Activated T-helper 17 cell treated with anti-CD3 and anti-CD28 coated beads, Interleukin-2, amount 50 U/mL, for 72 hours (primary cell): ENCODE data around the gene VPS29. TPM values are rescaled to one million over a fixed set of nuclear protein-coding genes. Genes with fewer than 3 reads are reported as not detected.
"Not testable (repeated sequence)": the region's sequence is repeated elsewhere in the genome, so short reads cannot be mapped to it uniquely, and the experiment has no call there.

Source experiments
- ATAC-seq: fragments of 150-1000 bp; cut with Tn5 transposase; replicated peaks from 2 replicates; pipeline ENCODE4 v1.10.0; 2021; ENCODE audit warnings: mild to moderate bottlenecking, moderate library complexity
- H3K27ac Mint-ChIP-seq: one replicate; pipeline ENCODE4 v1.8.0; 2022; ENCODE audit warnings: mixed read lengths
- H3K27me3 Mint-ChIP-seq: one replicate; pipeline ENCODE4 v1.8.0; 2022; ENCODE audit warnings: mixed read lengths
- H3K36me3 Mint-ChIP-seq: one replicate; pipeline ENCODE4 v1.8.0; 2022; ENCODE audit warnings: low read depth, mild to moderate bottlenecking, mixed read lengths
- H3K4me1 Mint-ChIP-seq: one replicate; pipeline ENCODE4 v1.8.0; 2022; ENCODE audit warnings: mixed read lengths
- H3K4me3 Mint-ChIP-seq: one replicate; pipeline ENCODE4 v1.8.0; 2022; ENCODE audit warnings: mild to moderate bottlenecking, mixed read lengths
- H3K9me3 Mint-ChIP-seq: one replicate; pipeline ENCODE4 v1.8.0; 2022; ENCODE audit warnings: mixed read lengths
- total RNA-seq, 2 donors: library from RNA; stranded (reverse); gene quantifications; one replicate each; pipeline ENCODE4 v1.2.3, GENCODE V29; 2022

Gene VPS29
- total RNA-seq: 100 to 1,000 TPM; 103 to 125 TPM

DNA sequence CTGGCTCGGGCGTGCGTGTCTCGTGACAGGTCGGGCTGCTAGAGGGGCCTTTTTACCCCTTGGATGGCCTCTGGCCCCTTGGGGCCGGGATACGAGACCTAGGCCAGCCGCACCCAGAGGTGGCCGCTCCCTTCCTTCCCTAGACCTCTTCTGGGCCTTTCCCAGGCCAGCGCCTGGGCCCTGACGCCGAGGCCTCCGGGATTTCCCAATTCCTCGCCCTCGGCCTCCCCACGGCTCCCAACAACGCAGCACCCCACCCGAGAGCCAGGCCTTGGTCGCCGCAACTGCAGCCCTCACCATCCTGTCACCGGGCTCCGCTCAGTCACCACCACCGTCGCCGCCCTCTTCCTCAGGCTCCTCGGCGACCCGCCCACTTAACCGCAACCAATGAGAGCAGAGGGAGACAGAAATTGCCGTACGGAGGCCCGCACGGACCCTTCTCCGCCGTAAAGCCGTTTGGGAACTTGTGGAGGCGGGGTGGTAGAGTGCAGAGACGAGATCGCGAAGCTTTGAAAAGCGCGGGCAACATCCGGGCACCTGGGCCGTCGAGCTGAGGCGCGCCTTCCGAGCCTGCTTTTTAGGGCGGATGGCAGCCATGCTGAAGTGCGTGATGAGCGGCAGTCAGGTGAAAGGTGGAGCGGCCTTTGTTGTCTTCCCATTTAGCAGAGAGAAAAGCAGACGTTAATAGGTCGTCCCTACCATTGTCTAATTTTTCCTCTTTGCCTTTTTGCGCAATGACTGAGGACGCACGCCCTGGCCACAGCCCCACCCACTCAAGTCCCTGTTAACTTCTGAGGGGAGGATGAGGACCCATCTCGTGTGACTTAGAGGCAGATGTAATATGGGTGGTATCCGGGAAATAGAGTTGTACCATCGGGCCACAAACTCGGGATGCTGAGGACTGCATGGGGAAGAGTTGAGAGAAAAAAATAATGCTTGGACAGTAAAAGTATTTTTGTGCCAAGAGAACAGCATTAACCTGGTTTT lies at the start of gene VPS29, which contains the start of gene RAD9B:
Gene VPS29, minus strand, starts transcription at position 360 of the 987 bp plus-strand sequence. Its CDS starts 60 bp downstream, at position 300.
Gene RAD9B, plus strand, starts transcription at position 580 of the 987 bp plus-strand sequence. Its CDS starts 7 bp downstream, at position 587.
- Mint-ChIP-seq H3K36me3 (peaks cover 54% of the 10 kb centered on the region), H3K4me3 (peak within 1 kb of the TSS; percentile 93), H3K4me1 (peaks cover 9% of the 10 kb centered on the region), H3K27ac (peak within 1 kb of the TSS; percentile 98), H3K9me3 (peaks cover 4% of the 10 kb centered on the region), H3K27me3 (no peaks in the 10 kb centered on the region)
- ATAC-seq: peak; percentile 97

DNA sequence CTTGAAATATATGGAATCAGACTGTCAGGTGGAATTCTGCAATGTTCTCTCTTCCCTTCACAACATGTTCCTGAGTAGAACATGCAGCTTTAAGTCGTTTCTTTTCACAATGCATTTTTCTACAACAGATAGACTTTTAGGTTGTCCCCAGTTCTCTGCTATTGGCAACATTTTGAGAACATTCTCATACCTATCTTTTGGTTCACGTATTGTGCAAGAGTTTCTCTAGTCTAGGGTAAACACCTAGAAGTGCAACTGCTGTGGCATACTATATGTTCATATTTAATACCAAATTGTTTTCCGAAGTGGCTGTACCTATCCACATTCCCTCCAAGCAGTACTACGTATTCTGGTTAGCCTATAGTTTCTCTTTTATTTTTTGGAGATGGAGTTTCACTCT lies 49.1 kb upstream of the VPS29 start:
- no peak overlapping the region for H3K4me3 Mint-ChIP-seq
- no peaks in the 10 kb centered on the region for H3K27me3 Mint-ChIP-seq
- H3K27ac Mint-ChIP-seq: no peak overlapping the region
- H3K36me3 Mint-ChIP-seq: peaks cover 58% of the 10 kb centered on the region
- no peak for ATAC-seq
- no peaks in the 10 kb centered on the region for H3K9me3 Mint-ChIP-seq
- H3K4me1 Mint-ChIP-seq: peaks cover 31% of the 10 kb centered on the region

DNA sequence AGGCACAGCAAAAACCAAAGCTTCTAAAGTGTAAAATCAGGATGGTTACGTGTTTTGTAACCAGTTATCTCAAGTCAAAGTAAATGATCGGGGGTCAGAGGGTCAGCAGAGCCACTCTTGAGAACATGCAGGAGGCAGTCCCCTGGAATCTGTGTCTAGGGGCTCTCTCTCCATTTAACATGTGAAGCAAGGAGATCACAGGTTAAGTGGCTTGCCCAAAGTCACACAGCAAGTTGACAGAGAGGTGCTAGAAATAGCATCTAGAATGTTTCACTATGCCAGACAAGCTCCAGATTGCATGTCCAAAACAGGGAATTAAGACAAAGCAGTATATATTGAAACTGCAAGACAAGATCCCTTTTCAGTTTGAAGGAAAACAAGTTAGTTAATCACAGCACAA lies 47.8 kb upstream of the VPS29 start:
- peaks cover 70% of the 10 kb centered on the region for H3K36me3 Mint-ChIP-seq
- ATAC-seq: no peak
- no peak overlapping the region for H3K4me3 Mint-ChIP-seq
- no peak overlapping the region for H3K27ac Mint-ChIP-seq
- H3K9me3 Mint-ChIP-seq: no peaks in the 10 kb centered on the region
- H3K4me1 Mint-ChIP-seq: peaks cover 25% of the 10 kb centered on the region
- no peaks in the 10 kb centered on the region for H3K27me3 Mint-ChIP-seq

DNA sequence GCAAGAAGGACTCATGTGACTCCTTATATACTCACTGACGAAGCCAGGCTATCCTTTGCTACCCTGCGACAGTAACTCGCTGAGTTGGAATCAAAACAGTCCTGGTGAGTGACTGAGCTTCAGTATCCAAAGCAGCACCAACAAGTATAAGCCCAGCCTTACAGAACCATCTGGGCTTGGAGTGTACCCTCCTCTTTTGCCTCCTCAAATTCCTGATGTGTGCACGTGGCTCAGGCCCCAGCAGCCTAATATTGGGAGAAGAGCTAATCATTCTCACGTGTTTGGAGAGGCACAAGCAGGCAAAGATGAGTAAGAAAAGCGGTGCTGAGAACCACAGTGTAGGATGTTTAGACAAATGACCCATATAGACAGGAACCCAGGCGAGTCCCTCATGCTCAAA lies 46.8 kb upstream of the VPS29 start:
- Mint-ChIP-seq H3K4me3 (no peak overlapping the region), H3K36me3 (peaks cover 80% of the 10 kb centered on the region), H3K9me3 (no peaks in the 10 kb centered on the region), H3K27me3 (no peaks in the 10 kb centered on the region), H3K27ac (no peak overlapping the region), H3K4me1 (peaks cover 26% of the 10 kb centered on the region)
- peak; percentile 34 for ATAC-seq

DNA sequence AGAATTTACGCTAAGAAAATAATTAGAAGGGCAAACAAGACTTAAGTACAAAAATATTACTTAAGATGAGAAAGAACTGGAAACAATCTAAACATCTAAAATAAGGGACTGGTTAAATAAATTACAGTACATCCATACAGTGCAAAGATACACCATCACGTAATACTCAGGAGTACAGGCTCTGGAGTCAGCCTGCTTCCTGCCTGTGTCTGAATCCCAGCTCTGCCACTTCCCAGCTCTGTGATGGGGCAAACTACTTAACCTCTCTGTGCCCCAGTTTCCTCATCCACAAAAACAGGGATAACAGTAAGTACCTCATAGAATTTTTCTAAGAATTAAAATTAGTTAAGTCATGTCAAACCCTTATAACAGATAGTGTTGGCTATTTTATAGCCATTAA lies 45.2 kb upstream of the VPS29 start:
- H3K27ac Mint-ChIP-seq: peak overlapping the region; percentile 33
- H3K27me3 Mint-ChIP-seq: no peaks in the 10 kb centered on the region
- no peak for ATAC-seq
- H3K4me3 Mint-ChIP-seq: no peak overlapping the region
- no peaks in the 10 kb centered on the region for H3K9me3 Mint-ChIP-seq
- H3K4me1 Mint-ChIP-seq: peaks cover 32% of the 10 kb centered on the region
- peaks cover 90% of the 10 kb centered on the region for H3K36me3 Mint-ChIP-seq

DNA sequence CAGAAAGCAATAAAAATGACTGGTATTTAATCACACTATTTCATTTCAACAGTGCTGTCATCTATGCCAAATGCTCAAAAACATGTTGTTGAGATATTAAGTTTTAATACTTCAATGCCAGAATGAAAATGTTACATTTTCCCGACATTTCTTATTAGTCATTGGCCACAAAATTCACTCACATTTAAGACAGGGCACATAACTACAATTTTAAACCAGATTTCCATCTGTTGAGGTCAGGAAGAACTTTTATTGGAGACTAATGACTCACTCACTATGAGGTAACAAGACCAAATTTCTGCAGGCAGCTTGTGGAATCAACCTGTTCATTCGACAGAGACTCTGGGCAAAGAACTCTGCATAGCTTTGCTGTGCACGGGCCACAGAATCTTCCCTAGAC lies 44.4 kb upstream of the VPS29 start:
- peaks cover 90% of the 10 kb centered on the region for H3K36me3 Mint-ChIP-seq
- H3K4me1 Mint-ChIP-seq: peaks cover 32% of the 10 kb centered on the region
- no peaks in the 10 kb centered on the region for H3K27me3 Mint-ChIP-seq
- peak overlapping the region; percentile 33 for H3K27ac Mint-ChIP-seq
- ATAC-seq: no peak
- H3K9me3 Mint-ChIP-seq: no peaks in the 10 kb centered on the region
- H3K4me3 Mint-ChIP-seq: no peak overlapping the region

DNA sequence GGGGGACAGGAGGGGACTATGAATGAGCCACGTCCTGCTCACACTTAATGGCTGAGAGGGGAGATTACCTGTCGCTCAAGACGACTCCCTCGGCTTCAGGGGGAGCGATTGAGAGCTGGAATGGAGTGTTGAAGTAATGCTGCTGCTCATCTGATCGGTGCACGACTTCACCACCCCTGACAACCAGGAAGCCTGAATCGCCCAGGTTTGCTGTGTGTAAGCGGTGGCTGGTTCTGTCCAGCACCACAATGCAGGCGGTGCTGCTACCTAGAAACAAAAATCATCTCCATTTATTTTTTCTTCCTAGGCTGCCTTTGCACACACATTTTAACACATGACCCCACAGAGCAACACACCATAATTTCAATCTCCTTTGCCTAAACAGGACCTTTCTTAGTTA lies 43.9 kb upstream of the VPS29 start:
- H3K9me3 Mint-ChIP-seq: no peaks in the 10 kb centered on the region
- H3K27ac Mint-ChIP-seq: peak overlapping the region; percentile 43
- H3K27me3 Mint-ChIP-seq: no peaks in the 10 kb centered on the region
- H3K4me1 Mint-ChIP-seq: peaks cover 32% of the 10 kb centered on the region
- H3K4me3 Mint-ChIP-seq: no peak overlapping the region
- peaks cover 90% of the 10 kb centered on the region for H3K36me3 Mint-ChIP-seq
- ATAC-seq: no peak

- not testable (repeated sequence) for ATAC-seq, H3K9me3 Mint-ChIP-seq, H3K4me3 Mint-ChIP-seq, H3K27me3 Mint-ChIP-seq
- peaks cover 90% of the 10 kb centered on the region for H3K36me3 Mint-ChIP-seq
- H3K4me1 Mint-ChIP-seq: peaks cover 32% of the 10 kb centered on the region
- H3K27ac Mint-ChIP-seq: peak overlapping the region; percentile 43
Observed at GRCh38 chr12:110545259-110545658, 43.3 kb upstream of the VPS29 start.

DNA sequence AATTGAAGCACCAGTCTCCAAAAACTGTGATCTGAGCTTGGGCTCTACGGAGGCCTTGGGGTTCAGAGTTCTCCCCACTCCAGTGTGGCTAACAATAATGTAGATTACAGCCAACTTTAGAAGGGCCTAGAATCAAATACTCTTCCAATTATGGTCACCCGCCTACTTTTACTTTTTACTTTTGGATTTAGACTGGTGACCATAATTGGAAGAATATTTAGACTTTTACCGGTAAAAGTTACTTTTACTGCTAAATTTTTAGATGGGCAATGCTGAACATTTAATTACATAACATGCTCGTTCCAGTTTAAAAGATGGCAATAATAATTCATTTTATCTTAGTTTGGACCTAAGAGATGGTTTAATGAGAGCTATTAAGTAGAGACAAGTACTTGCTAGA lies 42.1 kb upstream of the VPS29 start:
- Mint-ChIP-seq H3K36me3 (peaks cover 90% of the 10 kb centered on the region), H3K27me3 (no peaks in the 10 kb centered on the region), H3K4me3 (no peak overlapping the region), H3K4me1 (peaks cover 31% of the 10 kb centered on the region), H3K9me3 (no peaks in the 10 kb centered on the region), H3K27ac (peak overlapping the region; percentile 81)
- ATAC-seq: no peak

DNA sequence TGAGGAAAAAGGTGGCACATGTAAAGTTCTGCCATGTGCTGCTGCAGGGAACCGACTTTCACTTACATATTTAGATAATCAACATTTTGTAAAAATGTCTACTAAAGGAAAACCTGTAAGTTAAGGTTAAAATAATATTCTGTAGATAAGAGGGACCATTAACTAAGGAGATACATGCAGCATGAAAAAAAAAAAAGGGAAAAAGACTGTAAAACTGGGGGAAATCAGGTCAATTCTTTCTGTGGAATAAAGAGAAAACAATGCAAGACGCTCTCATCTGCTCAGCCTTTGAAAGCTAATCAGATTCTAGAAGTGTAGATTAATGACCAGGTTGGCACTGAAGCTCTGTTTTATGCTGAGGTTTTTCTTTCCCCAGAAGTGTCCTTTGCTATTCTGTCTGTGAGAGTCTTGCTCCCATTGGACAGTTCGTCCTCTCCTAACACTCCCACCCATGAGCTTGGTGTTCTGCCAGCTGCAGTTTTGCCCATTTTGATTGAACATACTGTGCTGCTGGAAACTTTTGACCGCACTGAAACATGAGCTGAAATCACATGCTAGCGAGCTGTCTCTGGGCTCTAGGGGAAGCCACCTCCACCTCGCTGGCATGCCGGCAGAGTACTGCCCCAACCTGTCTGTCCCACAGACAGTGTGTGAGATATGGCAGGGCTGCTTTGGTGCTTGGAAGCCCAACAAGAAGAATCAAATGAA lies 41.5 kb upstream of the VPS29 start:
- Mint-ChIP-seq H3K36me3 (peaks cover 90% of the 10 kb centered on the region), H3K27ac (peak overlapping the region; percentile 81), H3K4me1 (peaks cover 34% of the 10 kb centered on the region), H3K27me3 (no peaks in the 10 kb centered on the region), H3K4me3 (peak overlapping the region; percentile 26), H3K9me3 (no peaks in the 10 kb centered on the region)
- ATAC-seq: peak; percentile 24

DNA sequence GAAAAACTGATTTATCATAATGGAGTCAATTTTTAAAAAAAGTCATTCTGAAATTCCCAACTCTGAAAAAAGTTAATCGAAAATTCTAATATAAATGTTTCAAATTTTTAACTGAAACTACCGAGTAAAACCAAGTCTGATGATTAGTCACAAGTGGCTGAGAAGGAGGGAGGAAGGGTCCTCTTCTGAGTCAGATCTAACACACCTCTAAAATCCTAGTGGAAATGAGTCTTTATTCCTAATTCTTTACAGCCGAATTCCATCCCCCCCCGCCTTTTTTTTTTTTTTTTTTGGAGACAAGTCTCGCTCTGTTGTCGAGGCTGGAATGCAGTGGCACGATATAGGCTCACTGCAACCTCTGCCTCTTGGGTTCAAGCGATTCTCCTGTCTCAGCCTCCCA lies 38.1 kb upstream of the VPS29 start:
- peaks cover 16% of the 10 kb centered on the region for H3K4me1 Mint-ChIP-seq
- no peaks in the 10 kb centered on the region for H3K9me3 Mint-ChIP-seq
- H3K36me3 Mint-ChIP-seq: peaks cover 99% of the 10 kb centered on the region
- H3K27ac Mint-ChIP-seq: peak overlapping the region; percentile 54
- H3K4me3 Mint-ChIP-seq: no peak overlapping the region
- no peaks in the 10 kb centered on the region for H3K27me3 Mint-ChIP-seq
- peak; percentile 47 for ATAC-seq

- no peak overlapping the region for H3K4me3 Mint-ChIP-seq
- peak overlapping the region; percentile 54 for H3K27ac Mint-ChIP-seq
- H3K36me3 Mint-ChIP-seq: peaks cover 100% of the 10 kb centered on the region
- H3K27me3 Mint-ChIP-seq: no peaks in the 10 kb centered on the region
- no peaks in the 10 kb centered on the region for H3K9me3 Mint-ChIP-seq
- ATAC-seq: no peak
- H3K4me1 Mint-ChIP-seq: peaks cover 21% of the 10 kb centered on the region
Observed at GRCh38 chr12:110538869-110539622, 37.1 kb upstream of the VPS29 start.

DNA sequence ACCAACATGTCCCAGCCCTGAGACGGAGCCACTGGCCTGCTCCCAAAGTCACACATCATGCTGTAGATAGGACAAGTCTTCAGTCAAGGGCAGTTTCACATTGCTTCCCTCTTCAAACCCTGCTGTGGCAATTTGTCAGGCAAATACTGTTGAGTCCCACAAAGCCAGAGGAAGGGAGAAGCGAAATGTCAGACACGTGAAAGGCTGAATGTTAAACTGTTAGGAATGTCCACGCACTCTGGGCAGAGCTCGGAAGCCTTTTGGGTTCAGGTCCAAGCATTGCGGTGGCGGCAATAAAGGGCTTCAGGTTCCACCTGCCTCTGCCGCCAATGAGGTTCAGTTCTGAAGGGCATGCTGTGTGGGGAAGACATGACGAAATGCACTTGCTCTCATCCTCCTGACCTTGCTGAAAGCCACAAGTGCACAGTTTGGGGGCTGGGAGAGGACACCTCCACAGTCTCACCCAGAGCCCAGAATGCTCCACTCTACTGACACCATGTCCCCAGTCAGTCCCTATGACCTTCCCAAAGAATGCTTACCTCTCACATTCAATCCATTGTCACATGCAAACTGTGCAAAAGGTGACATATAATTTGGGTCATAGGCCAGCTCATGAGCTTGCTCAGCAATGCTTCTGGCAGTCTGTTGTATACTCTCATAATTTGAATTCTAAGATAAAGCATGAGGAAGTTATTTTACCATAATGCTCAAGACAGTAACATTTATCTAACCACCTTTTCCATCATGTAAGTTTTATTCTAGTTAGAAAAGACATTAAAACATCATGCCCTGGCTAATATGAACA lies 35.9 kb upstream of the VPS29 start:
- H3K9me3 Mint-ChIP-seq: no peaks in the 10 kb centered on the region
- H3K27me3 Mint-ChIP-seq: no peaks in the 10 kb centered on the region
- peaks cover 14% of the 10 kb centered on the region for H3K4me1 Mint-ChIP-seq
- ATAC-seq: no peak
- no peak overlapping the region for H3K27ac Mint-ChIP-seq
- H3K36me3 Mint-ChIP-seq: peaks cover 95% of the 10 kb centered on the region
- no peak overlapping the region for H3K4me3 Mint-ChIP-seq
